AG04449 (cell line): ENCODE data around the gene PPP2R2C.

Source experiments
- CTCF ChIA-PET: fragments of 350-600 bp; formaldehyde crosslinking; extraction: SDS; loops from one replicate; lab custom pipeline; 2021; ENCODE audit warnings: antibody characterized with exemption; lab: Yijun Ruan, JAX
- POLR2A ChIA-PET: fragments of 400-600, 350-600 bp; formaldehyde crosslinking; extraction: SDS; loops from one replicate; lab custom pipeline; 2020; ENCODE audit warnings: antibody characterized with exemption, inconsistent platforms; lab: Yijun Ruan, JAX
- DNase-seq: peaks from one replicate; pipeline ENCODE4 v3.0.0-alpha.2; 2010; ENCODE audit warnings: low read depth, low spot score
- H3K4me3 ChIP-seq: 2 replicates; pipeline ENCODE4 v1.5.1; 2011; ENCODE audit warnings: low read depth, mild to moderate bottlenecking, control low read depth, low read length
- TF ChIP-seq, protein P1 (sequence below): IDR thresholded peaks from one replicate; pipeline ENCODE4 v1.5.1; 2011; ENCODE audit warnings: mild to moderate bottlenecking, moderate library complexity, low read length, control low read depth, inconsistent platforms; ENCODE audit not compliant: insufficient read depth; ENCODE audit errors: missing control alignments

Gene PPP2R2C

GRCh38 chr4:6288342-6288741, 184.1 kb downstream of the PPP2R2C start:
- no peak overlapping the region for H3K4me3 ChIP-seq
- ChIA-PET CTCF (interaction anchor here (1.5 kb wide), 1 partner anchor 39 kb away, joined by 5 read pairs; no protein-coding TSS in a partner anchor), POLR2A (no interaction called here)
- no peak for DNase-seq
- TF ChIP-seq, protein P1, sequence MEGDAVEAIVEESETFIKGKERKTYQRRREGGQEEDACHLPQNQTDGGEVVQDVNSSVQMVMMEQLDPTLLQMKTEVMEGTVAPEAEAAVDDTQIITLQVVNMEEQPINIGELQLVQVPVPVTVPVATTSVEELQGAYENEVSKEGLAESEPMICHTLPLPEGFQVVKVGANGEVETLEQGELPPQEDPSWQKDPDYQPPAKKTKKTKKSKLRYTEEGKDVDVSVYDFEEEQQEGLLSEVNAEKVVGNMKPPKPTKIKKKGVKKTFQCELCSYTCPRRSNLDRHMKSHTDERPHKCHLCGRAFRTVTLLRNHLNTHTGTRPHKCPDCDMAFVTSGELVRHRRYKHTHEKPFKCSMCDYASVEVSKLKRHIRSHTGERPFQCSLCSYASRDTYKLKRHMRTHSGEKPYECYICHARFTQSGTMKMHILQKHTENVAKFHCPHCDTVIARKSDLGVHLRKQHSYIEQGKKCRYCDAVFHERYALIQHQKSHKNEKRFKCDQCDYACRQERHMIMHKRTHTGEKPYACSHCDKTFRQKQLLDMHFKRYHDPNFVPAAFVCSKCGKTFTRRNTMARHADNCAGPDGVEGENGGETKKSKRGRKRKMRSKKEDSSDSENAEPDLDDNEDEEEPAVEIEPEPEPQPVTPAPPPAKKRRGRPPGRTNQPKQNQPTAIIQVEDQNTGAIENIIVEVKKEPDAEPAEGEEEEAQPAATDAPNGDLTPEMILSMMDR: no peak

GRCh38 chr4:6287017-6287788, 185.2 kb downstream of the PPP2R2C start:
- H3K4me3 ChIP-seq: no peak overlapping the region
- ChIA-PET POLR2A (no interaction called here), CTCF (interaction anchor here (0.7 to 1.5 kb wide), 4 partner anchors 36 to 98 kb away, joined by 3 to 5 read pairs (median 4); no protein-coding TSS in a partner anchor)
- DNase-seq: no peak
- TF ChIP-seq, protein P1: no peak

- no peak overlapping the region for H3K4me3 ChIP-seq
- DNase-seq: no peak
- TF ChIP-seq, protein P1: no peak
- ChIA-PET POLR2A (interaction anchor here (0.9 kb wide), 1 partner anchor 14 kb away, joined by 4 read pairs; the partner anchor contains the start of gene WFS1), CTCF (interaction anchor here (0.7 to 1.5 kb wide), 3 partner anchors 30 to 44 kb away, joined by 3 to 4 read pairs (median 4); no protein-coding TSS in a partner anchor)
These were observed 189.1 kb downstream of the PPP2R2C start for GRCh38 chr4:6283282-6283681.

GRCh38 chr4:6282314-6282771, 190.1 kb downstream of the PPP2R2C start:
- TF ChIP-seq, protein P1: no peak
- POLR2A ChIA-PET: interaction anchor here (0.9 kb wide), 1 partner anchor 13 kb away, joined by 4 read pairs; the partner anchor contains the start of gene WFS1
- H3K4me3 ChIP-seq: no peak overlapping the region
- no peak for DNase-seq
- CTCF ChIA-PET: interaction anchor here (0.7 to 1.3 kb wide), 3 partner anchors 29 to 49 kb away, joined by 3 to 5 read pairs (median 4); no protein-coding TSS in a partner anchor

- TF ChIP-seq, protein P1: no peak
- ChIA-PET CTCF (interaction anchor here (1.3 kb wide), 1 partner anchor 50 kb away, joined by 5 read pairs; no protein-coding TSS in a partner anchor), POLR2A (no interaction called here)
These were observed 190.7 kb downstream of the PPP2R2C start for GRCh38 chr4:6281436-6282313.

More at GRCh38 chr4:6281436-6282313, 190.7 kb downstream of the PPP2R2C start:
- H3K4me3 ChIP-seq: no peak overlapping the region
- DNase-seq: no peak
